GM12865 (cell line): ENCODE data around the gene TBC1D24.

ENCODE experiments used
- DNase-seq: peaks from one replicate; pipeline ENCODE4 v3.0.0; 2010; ENCODE audit warnings: low read depth
- H3K4me3 ChIP-seq: 2 replicates; pipeline ENCODE4 v1.5.1; 2011; ENCODE audit warnings: mild to moderate bottlenecking, low read depth, low read length, control low read depth
- TF ChIP-seq, protein P1 (sequence below): IDR thresholded peaks from 2 replicates; pipeline ENCODE4 v1.5.1; 2011; ENCODE audit warnings: low read length, control low read depth, low read depth, inconsistent platforms; ENCODE audit not compliant: insufficient read depth; ENCODE audit errors: missing control alignments

The TBC1D24 gene

DNA sequence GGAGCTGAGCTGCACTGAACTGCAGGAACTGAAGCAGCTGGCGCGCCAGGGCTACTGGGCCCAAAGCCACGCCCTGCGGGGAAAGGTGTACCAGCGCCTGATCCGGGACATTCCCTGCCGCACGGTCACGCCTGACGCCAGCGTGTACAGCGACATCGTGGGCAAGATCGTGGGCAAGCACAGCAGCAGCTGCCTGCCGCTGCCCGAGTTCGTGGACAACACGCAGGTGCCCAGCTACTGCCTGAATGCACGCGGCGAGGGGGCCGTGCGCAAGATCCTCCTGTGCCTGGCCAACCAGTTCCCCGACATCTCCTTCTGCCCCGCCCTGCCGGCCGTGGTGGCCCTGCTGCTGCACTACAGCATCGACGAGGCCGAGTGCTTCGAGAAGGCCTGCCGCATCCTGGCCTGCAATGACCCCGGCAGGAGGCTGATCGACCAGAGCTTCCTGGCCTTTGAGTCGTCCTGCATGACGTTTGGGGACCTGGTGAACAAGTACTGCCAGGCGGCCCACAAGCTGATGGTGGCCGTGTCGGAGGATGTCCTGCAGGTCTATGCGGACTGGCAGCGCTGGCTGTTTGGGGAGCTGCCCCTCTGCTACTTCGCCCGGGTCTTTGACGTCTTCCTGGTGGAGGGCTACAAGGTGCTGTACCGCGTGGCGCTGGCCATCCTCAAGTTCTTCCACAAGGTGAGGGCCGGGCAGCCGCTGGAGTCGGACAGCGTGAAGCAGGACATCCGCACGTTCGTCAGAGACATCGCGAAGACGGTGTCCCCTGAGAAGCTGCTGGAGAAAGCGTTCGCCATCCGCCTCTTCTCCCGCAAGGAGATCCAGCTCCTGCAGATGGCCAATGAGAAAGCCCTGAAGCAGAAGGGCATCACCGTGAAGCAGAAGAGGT is 21.5 kb downstream of the TBC1D24 start:
- TF ChIP-seq, protein P1, sequence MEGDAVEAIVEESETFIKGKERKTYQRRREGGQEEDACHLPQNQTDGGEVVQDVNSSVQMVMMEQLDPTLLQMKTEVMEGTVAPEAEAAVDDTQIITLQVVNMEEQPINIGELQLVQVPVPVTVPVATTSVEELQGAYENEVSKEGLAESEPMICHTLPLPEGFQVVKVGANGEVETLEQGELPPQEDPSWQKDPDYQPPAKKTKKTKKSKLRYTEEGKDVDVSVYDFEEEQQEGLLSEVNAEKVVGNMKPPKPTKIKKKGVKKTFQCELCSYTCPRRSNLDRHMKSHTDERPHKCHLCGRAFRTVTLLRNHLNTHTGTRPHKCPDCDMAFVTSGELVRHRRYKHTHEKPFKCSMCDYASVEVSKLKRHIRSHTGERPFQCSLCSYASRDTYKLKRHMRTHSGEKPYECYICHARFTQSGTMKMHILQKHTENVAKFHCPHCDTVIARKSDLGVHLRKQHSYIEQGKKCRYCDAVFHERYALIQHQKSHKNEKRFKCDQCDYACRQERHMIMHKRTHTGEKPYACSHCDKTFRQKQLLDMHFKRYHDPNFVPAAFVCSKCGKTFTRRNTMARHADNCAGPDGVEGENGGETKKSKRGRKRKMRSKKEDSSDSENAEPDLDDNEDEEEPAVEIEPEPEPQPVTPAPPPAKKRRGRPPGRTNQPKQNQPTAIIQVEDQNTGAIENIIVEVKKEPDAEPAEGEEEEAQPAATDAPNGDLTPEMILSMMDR, result no peak
- DNase-seq, result no peak
- H3K4me3 ChIP-seq, result no peak overlapping the region

DNA sequence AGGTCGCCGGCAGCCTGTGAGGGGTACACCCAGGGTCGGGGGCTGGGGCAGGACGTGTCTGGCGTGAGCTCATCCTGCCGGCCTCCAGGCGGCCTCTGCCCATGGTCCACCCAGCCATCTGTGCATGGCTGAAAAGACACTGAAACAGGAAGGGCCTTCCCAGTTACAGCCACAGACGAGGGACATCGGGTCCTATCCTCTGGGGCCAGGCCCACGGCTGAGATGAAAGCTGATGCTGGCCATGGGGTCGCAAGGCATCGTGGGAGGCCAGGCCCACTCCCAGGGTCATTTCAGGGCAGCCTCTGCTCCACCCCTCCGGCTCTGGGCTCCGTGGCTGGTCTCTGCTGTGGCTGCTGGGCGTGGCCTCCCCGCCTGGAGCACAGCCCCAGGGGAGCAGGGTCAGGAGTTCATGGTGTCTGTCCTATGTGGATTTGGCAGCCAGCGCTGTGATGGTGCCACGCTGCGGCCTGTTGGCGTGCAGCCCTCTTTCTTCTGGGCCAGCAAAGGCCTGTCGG is 22.2 kb downstream of the TBC1D24 start:
- no peak for DNase-seq
- TF ChIP-seq, protein P1, result no peak
- no peak overlapping the region for H3K4me3 ChIP-seq

DNA sequence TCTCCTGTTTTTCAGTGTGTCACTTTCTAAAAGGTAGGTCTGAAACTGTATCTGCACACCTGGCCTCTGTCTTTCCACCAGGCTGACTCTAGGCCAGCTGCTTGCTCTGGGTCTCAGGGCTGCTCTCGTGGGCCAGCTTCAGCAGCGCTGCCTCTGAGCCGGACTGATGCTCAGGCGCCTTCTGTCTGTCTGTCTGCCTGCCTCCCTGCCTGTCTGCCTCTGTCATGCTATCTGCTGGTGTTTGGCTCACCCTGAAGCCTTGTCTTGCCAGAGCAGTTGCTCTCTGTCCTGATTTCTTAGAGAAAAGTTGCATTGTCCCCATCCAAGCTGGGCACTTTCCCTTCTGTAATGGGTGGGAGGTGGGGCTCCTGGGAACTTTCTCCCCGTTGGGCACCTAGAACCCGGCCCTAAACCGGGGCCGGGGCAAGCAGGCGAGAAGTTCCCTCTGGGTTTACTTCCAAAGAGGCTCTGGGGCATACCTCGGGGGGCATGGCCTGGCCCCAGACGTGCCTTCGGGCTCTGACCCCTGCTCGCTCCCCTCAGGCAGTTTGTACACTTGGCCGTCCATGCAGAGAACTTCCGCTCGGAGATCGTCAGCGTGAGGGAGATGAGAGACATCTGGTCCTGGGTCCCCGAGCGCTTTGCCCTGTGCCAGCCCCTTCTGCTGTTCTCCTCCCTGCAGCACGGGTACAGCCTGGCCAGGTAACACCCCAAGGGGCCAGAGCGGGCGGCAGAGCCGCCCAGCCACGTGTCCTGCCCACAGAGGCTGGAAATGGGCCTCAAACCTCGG is 23.0 kb downstream of the TBC1D24 start:
- H3K4me3 ChIP-seq, result no peak overlapping the region
- no peak for DNase-seq
- TF ChIP-seq, protein P1, result no peak

DNA sequence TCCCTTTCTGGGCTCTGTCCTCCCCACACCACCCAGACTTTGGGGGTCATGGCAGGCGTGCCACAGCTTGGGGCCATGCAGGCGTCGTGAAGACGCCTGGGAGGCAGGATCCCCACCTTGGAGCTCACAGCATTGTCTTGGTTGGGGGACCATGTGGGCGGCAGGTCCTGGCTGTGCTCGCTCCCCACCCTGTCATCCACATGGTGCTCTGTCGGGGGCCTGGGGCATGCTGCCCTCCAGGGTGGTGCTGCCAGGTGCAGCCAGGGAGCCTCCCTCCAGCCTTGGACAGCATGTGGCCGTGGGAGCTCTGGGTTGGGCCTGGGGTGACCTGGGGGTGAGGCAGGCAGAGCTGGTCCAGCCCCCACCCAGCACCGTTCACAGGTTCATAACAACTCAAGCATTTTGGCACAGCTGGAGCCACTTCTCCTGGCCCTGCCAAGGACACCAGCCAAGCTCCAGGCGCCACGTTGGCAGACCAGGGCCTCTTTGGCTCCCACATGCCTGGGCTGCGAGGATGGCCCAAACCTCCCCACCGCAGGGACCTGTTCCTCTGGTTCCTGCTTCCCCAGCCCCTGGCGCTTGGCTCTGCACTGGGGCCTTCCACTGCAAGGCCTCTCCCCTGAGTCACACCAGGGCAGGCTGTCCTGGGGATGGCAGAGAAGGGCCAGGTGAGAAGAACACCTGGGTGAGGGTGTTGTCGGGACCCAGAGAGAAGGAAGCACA is 23.8 kb downstream of the TBC1D24 start:
- TF ChIP-seq, protein P1, result no peak
- no peak overlapping the region for H3K4me3 ChIP-seq
- no peak for DNase-seq

DNA sequence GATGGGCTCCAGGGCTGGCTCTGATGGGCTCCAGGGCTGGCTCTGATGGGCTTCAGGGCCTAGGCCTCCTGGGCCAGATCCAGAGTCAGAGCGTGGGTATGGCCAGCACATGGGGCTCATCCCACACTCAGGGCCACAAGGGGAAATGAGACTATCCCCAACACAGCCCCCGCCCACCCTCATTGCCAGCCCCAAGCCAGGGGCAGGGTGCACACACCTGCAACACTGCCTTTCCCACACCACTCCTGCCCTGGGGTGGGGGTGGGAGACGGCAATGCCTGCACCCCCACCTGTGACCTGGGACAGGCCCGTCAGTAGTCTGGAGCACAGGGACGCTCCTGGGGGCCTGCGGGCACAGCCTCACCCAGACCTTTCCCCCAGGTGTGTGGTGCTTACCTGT is 24.5 kb downstream of the TBC1D24 start:
- H3K4me3 ChIP-seq, result no peak overlapping the region
- TF ChIP-seq, protein P1, result no peak

DNA sequence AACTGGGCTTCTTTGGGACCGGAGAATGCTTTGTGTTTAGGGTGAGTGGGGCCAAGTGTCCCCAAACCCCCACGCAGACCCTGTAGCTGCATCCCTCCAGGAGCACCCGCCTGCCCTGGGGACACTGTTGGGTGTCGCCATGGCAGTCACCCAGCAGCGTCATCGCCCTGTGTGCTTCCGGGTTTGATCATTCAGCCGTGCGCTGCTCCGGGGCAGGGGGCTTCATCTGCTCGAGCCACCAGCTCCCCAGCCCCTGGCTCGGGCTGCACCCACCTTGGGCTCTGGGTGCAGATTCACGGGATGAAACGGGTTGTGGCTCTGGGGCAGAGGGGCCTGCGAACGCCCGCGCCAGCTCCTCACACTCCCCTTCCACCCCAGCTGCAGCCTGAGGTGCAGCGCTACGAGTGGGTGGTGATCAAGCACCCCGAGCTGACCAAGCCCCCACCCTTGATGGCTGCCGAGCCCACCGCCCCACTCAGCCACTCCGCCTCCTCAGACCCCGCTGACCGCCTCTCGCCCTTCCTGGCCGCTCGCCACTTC is 25.0 kb downstream of the TBC1D24 start:
- TF ChIP-seq, protein P1, result no peak
- no peak overlapping the region for H3K4me3 ChIP-seq
- DNase-seq, result no peak

More for the DNA sequence above, 24.5 kb downstream of the TBC1D24 start:
- DNase-seq, result no peak
